ENCODE measurements around the gene GSK3A.

The GSK3A gene

DNA sequence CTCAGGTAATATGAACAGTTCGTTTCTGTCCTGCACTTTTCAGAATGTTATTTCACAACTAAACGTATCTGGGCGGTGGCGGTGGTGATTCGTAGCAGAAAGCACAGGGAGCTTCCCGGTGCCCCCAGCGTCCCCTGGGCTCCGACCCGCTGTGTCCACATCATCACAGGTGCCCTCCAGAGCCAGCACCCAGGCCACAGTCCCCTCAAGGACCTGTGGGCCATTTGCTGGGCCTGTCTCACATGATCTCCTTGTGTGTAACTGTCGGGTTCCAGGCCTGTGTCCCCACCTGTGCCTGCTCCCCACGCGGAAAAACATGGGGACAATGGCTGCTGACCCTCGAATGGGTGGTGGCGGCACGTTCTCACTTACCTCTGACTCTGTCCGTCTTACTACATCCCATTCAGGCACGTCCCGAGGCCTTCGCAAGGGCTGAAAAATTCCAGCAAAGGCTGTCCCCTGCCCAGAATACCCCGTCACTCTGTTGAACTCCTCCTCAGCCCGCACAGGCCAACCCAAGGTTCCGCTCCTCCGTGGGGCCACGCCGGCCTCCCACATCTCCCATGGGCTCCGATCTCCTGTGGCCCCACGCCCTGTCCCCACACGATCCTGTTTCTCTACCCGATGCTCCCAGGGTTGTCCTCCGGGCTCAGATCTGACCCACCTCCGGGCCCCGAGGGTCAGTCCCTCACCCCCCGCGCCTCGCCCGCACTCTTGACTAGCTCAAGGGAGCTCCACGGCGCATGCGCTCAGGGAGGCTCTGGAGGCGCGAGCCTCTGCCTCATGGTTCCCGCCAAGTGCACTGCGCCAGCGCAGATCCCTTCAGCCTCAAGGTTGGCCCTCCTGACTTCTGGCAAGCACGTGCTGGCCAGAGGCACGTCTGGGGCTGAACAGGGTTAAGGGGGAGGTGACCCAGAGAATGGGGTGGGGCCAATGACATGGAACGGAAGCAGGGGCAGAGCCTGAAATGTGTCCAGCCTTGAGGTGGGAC is 46.1 kb downstream of the GSK3A start:
- DNase-seq, result no peak

GRCh38 chr19:42193706-42194105 is 48.7 kb downstream of the GSK3A start:
- DNase-seq, result no peak

GRCh38 chr19:42193294-42193693 is 49.1 kb downstream of the GSK3A start:
- no peak for DNase-seq

- no peak for DNase-seq
Observed at GRCh38 chr19:42191855-42192254, 50.5 kb downstream of the GSK3A start.

DNA sequence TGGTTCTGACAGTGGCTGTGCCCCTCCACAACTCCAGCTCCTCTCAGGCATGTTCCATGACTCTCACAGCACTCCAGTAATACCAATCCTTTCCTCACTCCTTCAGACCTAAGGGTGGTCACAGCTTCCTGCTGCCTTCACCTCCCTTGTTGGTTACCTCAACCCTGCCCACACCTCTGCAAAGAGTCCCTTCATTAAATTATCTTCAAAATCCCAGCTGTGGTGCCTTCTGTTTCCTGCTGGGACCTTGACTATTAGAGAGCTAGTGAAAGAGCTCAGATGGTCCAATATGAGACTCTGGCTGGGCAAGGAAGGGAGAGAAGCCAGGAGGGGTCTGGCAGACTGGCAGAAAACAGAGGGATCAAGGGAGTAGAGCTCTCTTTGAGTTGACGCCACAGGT is 51.1 kb downstream of the GSK3A start:
- DNase-seq, result no peak

DNA sequence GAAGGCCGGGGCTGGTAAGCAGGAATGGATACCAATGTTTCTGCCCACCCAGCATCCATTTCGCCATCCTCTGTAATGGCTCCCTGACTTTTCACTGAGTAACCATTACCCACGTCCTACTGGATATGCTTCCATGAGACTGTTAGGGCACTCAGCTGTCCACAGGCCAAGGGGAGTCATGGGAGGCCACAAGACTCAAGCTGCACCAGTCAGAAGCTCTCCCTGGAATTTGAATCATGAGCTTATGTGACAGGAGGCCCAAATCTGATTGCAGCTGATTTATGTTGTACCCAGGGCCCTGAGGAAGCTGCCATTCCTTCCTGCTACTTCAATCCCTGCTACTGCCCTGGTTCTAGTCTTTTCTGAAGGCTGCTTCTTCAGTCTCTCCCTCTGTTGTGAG is 53.3 kb downstream of the GSK3A start:
- DNase-seq, result no peak

- DNase-seq, result no peak
Observed at GRCh38 chr19:42188665-42189064, 53.7 kb downstream of the GSK3A start.

GRCh38 chr19:42185277-42185676 is 57.1 kb downstream of the GSK3A start:
- no peak for DNase-seq

- peak; percentile 49 for DNase-seq
Observed at GRCh38 chr19:42184401-42184861, 58.0 kb downstream of the GSK3A start.

Measured in NCI-H526 treated with DMSO at 0.1 percent for 48 hours (cell line).